H9 (cell line): ENCODE data around the gene GALNT2. TPM values are rescaled to one million over a fixed set of nuclear protein-coding genes. Genes with fewer than 3 reads are reported as not detected.

Source experiments
- DNase-seq: peaks from one replicate; pipeline ENCODE4 v3.0.0-alpha.2; 2017
- H2AFZ ChIP-seq: one replicate; pipeline ENCODE4 v1.6.1; 2013; ENCODE audit warnings: mild to moderate bottlenecking, low read length, control low read depth, moderate library complexity
- H2AK5ac ChIP-seq: 2 replicates; pipeline ENCODE4 v1.6.1; 2013; ENCODE audit warnings: low read length, control low read depth, mixed read lengths; ENCODE audit not compliant: insufficient read length
- H2BK120ac ChIP-seq: one replicate; pipeline ENCODE4 v1.6.1; 2013; ENCODE audit warnings: low read depth, mild to moderate bottlenecking, low read length, control low read depth, inconsistent platforms; ENCODE audit not compliant: poor library complexity, severe bottlenecking
- H2BK12ac ChIP-seq: 2 replicates; pipeline ENCODE4 v1.6.1; 2013; ENCODE audit warnings: low read length, control low read depth, mixed read lengths, low read depth; ENCODE audit not compliant: insufficient read length
- H2BK15ac ChIP-seq: 2 replicates; pipeline ENCODE4 v1.6.1; 2013; ENCODE audit warnings: low read depth, low read length, control low read depth
- H2BK20ac ChIP-seq: one replicate; pipeline ENCODE4 v1.6.1; 2013; ENCODE audit warnings: low read depth, mild to moderate bottlenecking, low read length, control low read depth, inconsistent platforms; ENCODE audit not compliant: poor library complexity, severe bottlenecking
- H2BK5ac ChIP-seq: 2 replicates; pipeline ENCODE4 v1.6.1; 2013; ENCODE audit warnings: low read length, control low read depth, mixed read lengths; ENCODE audit not compliant: insufficient read length
- H3K14ac ChIP-seq: 2 replicates; pipeline ENCODE4 v1.6.1; 2013; ENCODE audit warnings: low read length, control low read depth; ENCODE audit not compliant: insufficient read depth
- H3K18ac ChIP-seq: 2 replicates; pipeline ENCODE4 v1.6.1; 2013; ENCODE audit warnings: low read depth, mild to moderate bottlenecking, mixed read lengths, low read length, control low read depth; ENCODE audit not compliant: insufficient read length
- H3K23ac ChIP-seq: 2 replicates; pipeline ENCODE4 v1.6.1; 2013; ENCODE audit warnings: low read length, control low read depth, mixed read lengths, low read depth; ENCODE audit not compliant: insufficient read length
- H3K23me2 ChIP-seq: 2 replicates; pipeline ENCODE4 v1.6.1; 2013; ENCODE audit warnings: low read depth, mild to moderate bottlenecking, mixed read lengths, low read length, control low read depth; ENCODE audit not compliant: insufficient read length, poor library complexity, severe bottlenecking
- H3K27ac ChIP-seq: 2 replicates; pipeline ENCODE4 v1.5.1; 2013; ENCODE audit warnings: low read length, control low read depth, mixed read lengths, low read depth; ENCODE audit not compliant: insufficient read length
- H3K27me3 ChIP-seq: 2 replicates; pipeline ENCODE4 v1.6.1; 2013; ENCODE audit warnings: low read length, control low read depth, inconsistent platforms; ENCODE audit not compliant: insufficient read depth
- H3K4ac ChIP-seq: 2 replicates; pipeline ENCODE4 v1.6.1; 2013; ENCODE audit warnings: low read depth, mild to moderate bottlenecking, control low read depth, inconsistent platforms, low read length, moderate library complexity
- H3K4me1 ChIP-seq: 2 replicates; pipeline ENCODE4 v1.6.1; 2013; ENCODE audit warnings: low read length, control low read depth, inconsistent platforms; ENCODE audit not compliant: insufficient read depth
- H3K4me2 ChIP-seq: 2 replicates; pipeline ENCODE4 v1.6.1; 2013; ENCODE audit warnings: low read length, control low read depth, mixed read lengths; ENCODE audit not compliant: insufficient read length, insufficient read depth
- H3K56ac ChIP-seq: 2 replicates; pipeline ENCODE4 v1.6.1; 2013; ENCODE audit warnings: low read depth, mild to moderate bottlenecking, mixed read lengths, low read length, control low read depth; ENCODE audit not compliant: insufficient read length
- H3K79me1 ChIP-seq: 2 replicates; pipeline ENCODE4 v1.6.1; 2013; ENCODE audit warnings: low read depth, mild to moderate bottlenecking, moderate library complexity, low read length, control low read depth, inconsistent platforms; ENCODE audit not compliant: insufficient read depth, poor library complexity, severe bottlenecking
- H3K79me2 ChIP-seq: 2 replicates; pipeline ENCODE4 v1.6.1; 2013; ENCODE audit warnings: low read length, control low read depth, inconsistent platforms; ENCODE audit not compliant: insufficient read depth
- H3K9ac ChIP-seq: 2 replicates; pipeline ENCODE4 v1.6.1; 2013; ENCODE audit warnings: low read length, control low read depth, mixed read lengths; ENCODE audit not compliant: insufficient read length; ENCODE audit errors: extremely low read depth
- H3K9me3 ChIP-seq: one replicate; pipeline ENCODE4 v1.6.1; 2013; ENCODE audit warnings: low read depth, low read length, inconsistent platforms; ENCODE audit not compliant: control insufficient read depth
- H3T11ph ChIP-seq: one replicate; pipeline ENCODE4 v1.6.1; 2013; ENCODE audit warnings: mild to moderate bottlenecking, low read length, control low read depth, inconsistent platforms
- H4K20me1 ChIP-seq: one replicate; pipeline ENCODE4 v1.6.1; 2013; ENCODE audit not compliant: control insufficient read depth, insufficient read length, insufficient read depth
- H4K5ac ChIP-seq: 2 replicates; pipeline ENCODE4 v1.6.1; 2013; ENCODE audit warnings: low read depth, mild to moderate bottlenecking, mixed read lengths, low read length, control low read depth; ENCODE audit not compliant: insufficient read length
- H4K8ac ChIP-seq: replicated peaks from 2 replicates; pipeline ENCODE4 v1.6.1; 2013; ENCODE audit warnings: low read length, control low read depth, mixed read lengths, low read depth; ENCODE audit not compliant: insufficient read length
- H4K91ac ChIP-seq: 2 replicates; pipeline ENCODE4 v1.6.1; 2013; ENCODE audit warnings: low read depth, mild to moderate bottlenecking, moderate library complexity, mixed read lengths, low read length, control low read depth; ENCODE audit not compliant: insufficient read length
- H3K27ac Mint-ChIP-seq, 3 experiments: 2 replicates in 2 of 3; 3 replicates in 1 of 3; pipeline ENCODE4 v1.8.0; 2020 to 2021; ENCODE audit warnings: mixed read lengths in 3 of 3, mild to moderate bottlenecking in 1 of 3, moderate library complexity in 1 of 3
- H3K27me3 Mint-ChIP-seq: 2 replicates; pipeline ENCODE4 v1.8.0; 2021; ENCODE audit warnings: low read depth, mild to moderate bottlenecking, moderate library complexity, mixed read lengths
- H3K36me3 Mint-ChIP-seq, 3 experiments: 2 replicates in 2 of 3; 3 replicates in 1 of 3; pipeline ENCODE4 v1.8.0; 2020 to 2021; ENCODE audit warnings: low read depth in 3 of 3, mixed read lengths in 3 of 3; ENCODE audit not compliant: insufficient read depth in 1 of 3
- H3K4me1 Mint-ChIP-seq, 2 experiments: 2 replicates each; pipeline ENCODE4 v1.8.0; 2020; ENCODE audit warnings: mixed read lengths in 2 of 2
- H3K4me3 Mint-ChIP-seq, 2 experiments: 2 replicates in 1 of 2; 3 replicates in 1 of 2; pipeline ENCODE4 v1.8.0; 2020 to 2021; ENCODE audit warnings: mild to moderate bottlenecking in 2 of 2, mixed read lengths in 2 of 2, moderate library complexity in 1 of 2
- H3K9me3 Mint-ChIP-seq, 2 experiments: 2 replicates in 1 of 2; 3 replicates in 1 of 2; pipeline ENCODE4 v1.8.0; 2020; ENCODE audit warnings: mild to moderate bottlenecking in 2 of 2, mixed read lengths in 2 of 2, moderate library complexity in 1 of 2
- WGBS: extraction: QIAGEN DNeasy Blood & Tissue Kit; methylation state at CpG from one replicate; pipeline ENCODE4 v1.1.7; 2013; ENCODE audit warnings: missing lambda C conversion rate, low lambda C conversion rate, mixed read lengths; ENCODE audit not compliant: insufficient read length; ENCODE audit errors: extremely low coverage; 5-methylcytosine and 5-hydroxymethylcytosine counted together
- total RNA-seq: library from RNA; stranded (reverse); gene quantifications from 2 replicates; pipeline ENCODE4 v1.2.1, GENCODE V29; 2021
- TF ChIP-seq, protein P1 (sequence below): fragments of 200-600 bp; sonication (generic); conservative IDR thresholded peaks from 3 replicates; pipeline ENCODE4 v1.8.0; 2021; ENCODE audit warnings: antibody characterized with exemption, mild to moderate bottlenecking

GALNT2 gene
- total RNA-seq, 1 experiment from 2014 or later, result 57.6 TPM

DNA sequence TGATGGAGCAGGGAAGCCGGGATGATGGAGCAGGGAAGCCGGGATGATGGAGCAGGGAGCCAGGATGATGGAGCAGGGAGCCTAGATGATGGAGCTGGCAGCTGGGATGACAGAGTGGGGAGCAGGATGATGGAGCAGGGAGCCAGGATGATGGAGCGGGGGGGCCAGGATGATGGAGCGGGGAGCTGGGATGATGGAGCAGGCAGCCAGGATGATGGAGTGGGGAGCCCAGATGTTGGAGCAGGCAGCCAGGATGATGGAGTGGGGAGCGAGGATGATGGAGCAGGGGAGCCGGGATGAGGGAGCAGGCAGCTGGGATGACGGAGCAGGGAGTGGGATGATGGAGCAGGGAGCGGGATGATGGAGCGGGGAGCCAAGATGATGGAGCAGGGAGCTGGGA, 16.0 kb downstream of the GALNT2 start:
- TF ChIP-seq, protein P1, sequence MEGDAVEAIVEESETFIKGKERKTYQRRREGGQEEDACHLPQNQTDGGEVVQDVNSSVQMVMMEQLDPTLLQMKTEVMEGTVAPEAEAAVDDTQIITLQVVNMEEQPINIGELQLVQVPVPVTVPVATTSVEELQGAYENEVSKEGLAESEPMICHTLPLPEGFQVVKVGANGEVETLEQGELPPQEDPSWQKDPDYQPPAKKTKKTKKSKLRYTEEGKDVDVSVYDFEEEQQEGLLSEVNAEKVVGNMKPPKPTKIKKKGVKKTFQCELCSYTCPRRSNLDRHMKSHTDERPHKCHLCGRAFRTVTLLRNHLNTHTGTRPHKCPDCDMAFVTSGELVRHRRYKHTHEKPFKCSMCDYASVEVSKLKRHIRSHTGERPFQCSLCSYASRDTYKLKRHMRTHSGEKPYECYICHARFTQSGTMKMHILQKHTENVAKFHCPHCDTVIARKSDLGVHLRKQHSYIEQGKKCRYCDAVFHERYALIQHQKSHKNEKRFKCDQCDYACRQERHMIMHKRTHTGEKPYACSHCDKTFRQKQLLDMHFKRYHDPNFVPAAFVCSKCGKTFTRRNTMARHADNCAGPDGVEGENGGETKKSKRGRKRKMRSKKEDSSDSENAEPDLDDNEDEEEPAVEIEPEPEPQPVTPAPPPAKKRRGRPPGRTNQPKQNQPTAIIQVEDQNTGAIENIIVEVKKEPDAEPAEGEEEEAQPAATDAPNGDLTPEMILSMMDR, result no peak
- Histone ChIP-seq H3K9me3 (no peaks in the 10 kb centered on the region), H3K23me2 (no peaks in the 10 kb centered on the region), H3K79me1 (peaks cover 19% of the 10 kb centered on the region), H3K23ac (no peak overlapping the region), H3K4me2 (no peak overlapping the region), H3K56ac (no peak overlapping the region), H2BK120ac (no peak overlapping the region), H3K27ac (no peak overlapping the region), H2BK15ac (no peak overlapping the region), H2BK5ac (no peak overlapping the region), H4K91ac (no peak overlapping the region), H2BK20ac (no peak overlapping the region), H3T11ph (no peak overlapping the region), H3K4ac (no peak overlapping the region), H2AFZ (no peak overlapping the region), H2AK5ac (no peak overlapping the region), H4K8ac (no peak overlapping the region), H3K79me2 (peaks cover 17% of the 10 kb centered on the region; the same call in 1 of the 2 replicates), H4K20me1 (peaks cover 2% of the 10 kb centered on the region), H2BK12ac (no peak overlapping the region), H3K14ac (no peak overlapping the region), H4K5ac (no peak overlapping the region), H3K27me3 (no peaks in the 10 kb centered on the region), H3K9ac (no peak overlapping the region), H3K18ac (no peak overlapping the region), H3K4me1 (peaks cover 4% of the 10 kb centered on the region; the same call in 1 of the 2 replicates)
- H3K4me3 Mint-ChIP-seq, result no peak overlapping the region
- H3K36me3 Mint-ChIP-seq, result peaks cover 12 to 15% (median 14%) of the 10 kb centered on the region in 3 experiments
- H3K27ac Mint-ChIP-seq, result no peak overlapping the region
- no peak for DNase-seq
- WGBS, result no CpG with 5 or more reads among the region's 9 CpGs
- peaks cover 3% of the 10 kb centered on the region for H3K27me3 Mint-ChIP-seq
- H3K4me1 Mint-ChIP-seq, result peaks cover 40 to 44% of the 10 kb centered on the region in 2 experiments
- peaks cover 10 to 14% of the 10 kb centered on the region in 2 experiments for H3K9me3 Mint-ChIP-seq
